Right lobe of liver (tissue), 6 donors: ENCODE measurements around the gene ENDOU. TPM values are rescaled to one million over a fixed set of nuclear protein-coding genes. Genes with fewer than 3 reads are reported as not detected.

Experiments
- ATAC-seq, 4 donors: fragments of 200-7000 bp; cut with Tn5 transposase; one replicate each; pipeline ENCODE4 v1.9.1; 2020; ENCODE audit warnings: mild to moderate bottlenecking in 4 of 4, moderate library complexity in 4 of 4
- DNase-seq, 3 donors: peaks; one replicate each; pipeline ENCODE4 v3.0.0-alpha.2; 2020
- H3K27ac ChIP-seq, 3 donors: fragments of 200-600 bp; one replicate each; pipeline ENCODE4 v1.8.0; 2022
- H3K27me3 ChIP-seq, 2 donors: fragments of 200-600 bp; one replicate each; pipeline ENCODE4 v1.8.0; 2022
- H3K36me3 ChIP-seq, 4 donors: fragments of 200-600 bp; sonication (generic) in 1 of 4; one replicate each; pipeline versions ENCODE4 v1.5.1 to v1.8.0; 2017 to 2022; ENCODE audit warnings: control low read depth in 1 of 4
- H3K4me1 ChIP-seq, 4 donors: fragments of 200-600 bp; sonication (generic) in 1 of 4; one replicate each; pipeline versions ENCODE4 v1.5.1 to v1.8.0; 2017 to 2022; ENCODE audit warnings: control low read depth in 1 of 4
- H3K4me3 ChIP-seq, 3 donors: fragments of 200-600 bp; one replicate each; pipeline ENCODE4 v1.8.0; 2022
- H3K9me3 ChIP-seq, 4 donors: fragments of 200-600 bp; sonication (generic) in 1 of 4; one replicate each; pipeline versions ENCODE4 v1.5.1 to v1.8.0; 2017 to 2022; ENCODE audit warnings: control low read depth in 1 of 4
- CTCF ChIP-seq, 4 donors: fragments of 200-600 bp in 3 of 4; fragments of 450-650 bp in 1 of 4; IDR thresholded peaks; one replicate each; pipeline versions ENCODE4 v1.5.1 to v1.8.0; 2016 to 2022; ENCODE audit warnings: antibody characterized with exemption in 4 of 4, mild to moderate bottlenecking in 2 of 4
- POLR2A ChIP-seq: fragments of 450-650 bp; IDR thresholded peaks from one replicate; pipeline ENCODE4 v1.6.1; 2017; ENCODE audit warnings: antibody characterized with exemption, mild to moderate bottlenecking
- WGBS: methylation state at CpG from one replicate; pipeline ENCODE4 v1.1.6; 2018; ENCODE audit warnings: low coverage, low lambda C conversion rate; ENCODE audit not compliant: insufficient coverage; ENCODE audit errors: missing lambda C conversion rate; 5-methylcytosine and 5-hydroxymethylcytosine counted together
- intact Hi-C, 2 donors: fragments of 100-400 bp; cut with DNase I; formaldehyde crosslinking; loops; one replicate each; pipeline versions ENCODE4 v1.11.2 to v1.14.1; 2022
- total RNA-seq, 6 experiments: library from RNA; depleted of rRNA in 2 of 6; stranded (reverse); fragments of >200 nt in 2 of 6; fragmentation: NEBNext Ultra II Directional in 3 of 6; extraction: Animal tissue kit (Norgen Biotek cat#: 25700) in 3 of 6; gene quantifications; one replicate each; pipeline versions ENCODE4 v1.1.0 to v1.2.4, GENCODE V29; 2016 to 2023
- donor health status: DM: no; HTN: yes; CAD: no.
- donor health status: DM: no; HTN: no; CAD: no.
- donor health status: DM: no; HTN: no; CAD: no.
- donor health status: DM: no; HTN: yes; CAD: no.
- donor health status: DM: no; HTN: yes; CAD: no.

Gene ENDOU
- total RNA-seq, 6 experiments from 2014 or later, result not detected

GRCh38 chr12:47754881-47755280 lies 29.6 kb upstream of the ENDOU start:
- Histone ChIP-seq H3K4me3 (no peak overlapping the region), H3K36me3 (no peaks in the 10 kb centered on the region), H3K27me3 (no peaks in the 10 kb centered on the region), H3K4me1 (peaks cover 0 to 5% (median 2%) of the 10 kb centered on the region in 4 donors), H3K27ac (no peak overlapping the region), H3K9me3 (no peaks in the 10 kb centered on the region)
- TF ChIP-seq CTCF (IDR thresholded peaks at IDR 0.05) (no peak), POLR2A (no peak)
- DNase-seq (no peak), ATAC-seq (no peak)
- WGBS, result no CpG with 5 or more reads among the region's 3 CpGs
- intact Hi-C loops, result no loop called here

GRCh38 chr12:47754126-47754525 lies 28.8 kb upstream of the ENDOU start:
- intact Hi-C loops, result no loop called here
- ATAC-seq (no peak), DNase-seq (no peak)
- Histone ChIP-seq H3K27me3 (no peaks in the 10 kb centered on the region), H3K4me3 (no peak overlapping the region), H3K36me3 (no peaks in the 10 kb centered on the region), H3K9me3 (no peaks in the 10 kb centered on the region), H3K27ac (peak overlapping the region in 1 of 3 donors; percentile 13), H3K4me1 (no peaks in the 10 kb centered on the region)
- TF ChIP-seq POLR2A, result no peak
- no peak for TF ChIP-seq CTCF (IDR thresholded peaks at IDR 0.05)
- WGBS, result 79% methylated on average over 4 of the region's 4 CpGs

- Histone ChIP-seq H3K27ac (peak overlapping the region in 2 of 3 donors; percentile 13 to 24), H3K27me3 (no peaks in the 10 kb centered on the region), H3K4me1 (no peaks in the 10 kb centered on the region), H3K4me3 (no peak overlapping the region), H3K36me3 (no peaks in the 10 kb centered on the region), H3K9me3 (no peaks in the 10 kb centered on the region)
- ATAC-seq (peak; percentile 40 to 61 (median 58)), DNase-seq (no peak)
- intact Hi-C loops, result no loop called here
- WGBS, result 50% methylated on average over 5 of the region's 11 CpGs
- TF ChIP-seq POLR2A, result no peak
- TF ChIP-seq CTCF (IDR thresholded peaks at IDR 0.05), result no peak
Measured at GRCh38 chr12:47753021-47754001, 28.0 kb upstream of the ENDOU start.

GRCh38 chr12:47752552-47752951 lies 27.3 kb upstream of the ENDOU start:
- no peaks in the 10 kb centered on the region for H3K27me3 ChIP-seq
- H3K4me1 ChIP-seq, result no peaks in the 10 kb centered on the region
- H3K9me3 ChIP-seq, result no peaks in the 10 kb centered on the region
- intact Hi-C loops, result no loop called here
- H3K36me3 ChIP-seq, result no peaks in the 10 kb centered on the region
- ATAC-seq, result no peak
- 77% methylated on average over 4 of the region's 7 CpGs for WGBS
- no peak overlapping the region for H3K27ac ChIP-seq
- DNase-seq, result no peak
- no peak for TF ChIP-seq POLR2A
- no peak for TF ChIP-seq CTCF (IDR thresholded peaks at IDR 0.05)
- no peak overlapping the region for H3K4me3 ChIP-seq
